Fibroblast of skin of left biceps (primary cell): ENCODE data around the gene CDKAL1.

ENCODE experiments used
- DNase-seq, 2 experiments: peaks; one replicate each; pipeline ENCODE4 v3.0.0-alpha.2; 2013; ENCODE audit warnings: low read depth in 2 of 2

CDKAL1 gene

DNA sequence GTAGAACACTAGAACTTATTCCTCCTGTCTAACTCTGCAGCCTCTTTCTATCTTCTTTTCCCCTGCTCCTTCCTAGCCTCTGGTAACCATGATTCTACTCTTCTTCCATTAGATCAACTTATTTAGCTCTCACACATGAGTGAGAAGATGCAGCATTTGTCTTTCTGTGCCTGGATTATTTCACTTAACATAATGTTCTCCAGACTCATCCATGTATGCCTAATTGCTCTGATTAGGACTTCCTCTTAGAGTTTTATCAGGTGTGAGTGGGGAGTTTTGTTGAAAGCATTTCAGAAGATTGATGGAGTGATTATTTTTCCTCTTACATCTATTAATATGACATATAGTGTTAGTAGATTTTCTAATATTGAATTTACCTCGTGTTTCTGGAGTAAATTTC, 140.4 kb downstream of the CDKAL1 start:
- DNase-seq = no peak

DNA sequence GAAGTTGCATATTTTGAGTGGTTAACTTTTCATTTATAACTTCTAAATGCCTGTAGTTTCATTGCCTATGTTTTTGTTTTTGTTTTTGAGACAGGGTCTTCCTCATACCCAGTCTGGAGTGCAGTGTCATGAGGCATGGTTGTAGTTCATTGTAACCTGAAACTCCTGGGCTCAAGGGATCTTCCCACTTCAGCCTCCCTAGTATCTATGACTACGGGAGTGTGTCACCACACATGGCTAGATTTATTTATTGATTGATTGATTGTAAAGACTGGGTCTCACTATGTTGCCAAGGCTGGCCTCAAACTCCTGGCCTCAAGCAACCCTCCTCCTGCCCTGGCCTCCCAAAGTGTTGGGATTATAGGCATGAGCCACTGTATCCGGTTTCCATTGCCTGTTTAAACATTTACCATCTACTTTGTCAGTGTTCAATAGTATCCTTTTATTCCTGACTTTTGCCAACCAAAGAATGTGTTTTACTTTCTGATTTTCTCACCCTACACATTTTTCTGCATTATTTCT, 144.6 kb downstream of the CDKAL1 start:
- DNase-seq = no peak

DNA sequence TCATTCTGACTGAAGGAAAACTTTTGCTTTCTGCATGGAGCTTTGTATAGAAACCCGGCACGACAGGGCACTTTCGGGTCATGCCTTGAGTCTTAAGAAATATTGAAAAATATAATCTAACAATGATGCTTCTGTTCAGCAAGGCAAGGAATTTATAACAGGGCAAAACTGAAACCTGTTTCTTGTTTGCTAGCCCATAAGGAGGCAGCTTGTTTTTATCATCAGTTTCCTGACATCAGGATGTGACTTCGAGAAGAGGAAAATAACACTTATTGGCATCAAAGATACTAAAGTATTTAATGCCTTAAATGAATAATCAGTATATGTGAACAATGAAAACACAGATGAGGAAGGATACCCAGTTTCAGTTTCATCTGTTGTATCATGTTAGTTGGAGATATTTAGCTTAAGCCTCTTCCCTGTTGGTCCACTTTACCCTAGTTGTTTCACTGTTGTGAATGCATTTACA, 146.5 kb downstream of the CDKAL1 start:
- no peak for DNase-seq

DNA sequence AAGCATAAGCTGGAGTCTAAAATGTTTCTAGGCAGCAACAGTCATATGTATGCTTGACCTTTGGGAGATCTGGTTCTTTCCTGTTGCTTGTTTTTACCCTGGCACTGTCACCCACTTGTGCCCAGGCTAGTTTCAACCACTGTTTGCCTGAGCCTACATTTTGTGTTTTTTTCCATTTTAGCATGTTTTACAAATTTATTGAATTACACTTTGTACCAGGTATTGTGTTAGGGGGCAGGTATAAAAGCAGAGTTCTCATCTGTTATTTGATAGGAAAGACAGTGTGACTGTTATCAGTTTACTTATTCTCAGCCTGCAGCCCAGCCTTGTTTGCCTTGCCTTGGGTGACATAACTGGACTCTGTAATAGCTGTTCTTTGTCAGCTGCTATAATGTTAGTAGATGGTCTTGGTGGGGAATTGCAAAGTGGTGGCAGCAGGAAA, 147.0 kb downstream of the CDKAL1 start:
- no peak for DNase-seq

DNA sequence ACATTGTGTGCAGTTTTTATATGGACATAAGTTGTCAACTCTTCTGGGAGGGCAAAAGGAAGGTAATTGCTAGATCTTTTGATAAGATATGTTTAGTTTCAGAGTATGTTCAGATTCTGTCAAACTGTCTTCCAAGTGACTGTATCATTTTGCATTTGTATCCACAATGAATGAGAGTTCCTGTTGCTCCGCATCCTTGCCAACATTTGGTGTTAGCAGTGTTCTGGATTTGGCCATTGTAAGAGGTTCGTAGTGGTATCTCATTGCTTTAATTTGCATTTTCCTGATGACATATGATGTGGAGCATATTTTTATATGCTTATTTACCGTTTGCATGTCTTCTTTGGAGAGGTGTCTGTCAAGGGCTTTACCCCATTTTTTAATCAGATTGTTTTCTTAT, 150.2 kb downstream of the CDKAL1 start:
- DNase-seq = no peak

DNA sequence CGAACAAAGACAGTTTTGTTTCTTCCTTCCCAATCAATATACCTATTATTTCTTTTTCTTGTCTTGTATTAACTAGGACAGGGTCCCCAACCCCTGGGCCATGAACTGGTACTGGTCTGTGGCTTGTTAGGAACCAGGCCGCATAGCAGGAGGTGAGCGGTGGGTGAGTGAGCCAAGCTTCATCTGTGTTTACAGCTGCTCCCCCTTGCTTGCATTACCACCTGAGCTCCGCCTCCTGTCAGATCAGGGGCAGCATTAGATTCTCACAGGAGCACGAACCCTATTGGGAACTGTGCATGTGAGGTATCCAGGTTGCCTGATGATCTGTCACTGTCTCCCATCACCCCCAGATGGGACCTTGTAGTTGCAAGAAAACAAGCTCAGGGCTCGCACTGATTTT, 151.9 kb downstream of the CDKAL1 start:
- no peak for DNase-seq

DNA sequence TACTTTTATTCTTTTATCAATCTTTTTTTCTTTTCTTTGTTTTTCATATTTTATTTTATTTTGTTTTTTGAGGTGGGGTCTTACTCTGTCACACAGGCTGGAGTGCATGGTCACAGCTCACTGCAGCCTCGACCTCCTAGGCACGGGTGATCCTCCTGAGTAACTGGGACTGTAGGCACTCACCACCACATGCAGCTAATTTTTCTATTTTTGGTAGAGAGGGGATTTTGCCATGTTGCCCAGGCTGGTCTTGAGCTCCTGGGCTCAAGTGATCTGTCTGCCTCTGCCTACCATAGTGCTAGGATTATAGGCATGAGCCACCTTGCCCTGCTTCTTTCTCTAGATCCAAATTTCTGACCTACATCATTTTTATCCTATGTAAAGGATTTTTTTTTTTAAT, 153.2 kb downstream of the CDKAL1 start:
- no peak for DNase-seq

DNA sequence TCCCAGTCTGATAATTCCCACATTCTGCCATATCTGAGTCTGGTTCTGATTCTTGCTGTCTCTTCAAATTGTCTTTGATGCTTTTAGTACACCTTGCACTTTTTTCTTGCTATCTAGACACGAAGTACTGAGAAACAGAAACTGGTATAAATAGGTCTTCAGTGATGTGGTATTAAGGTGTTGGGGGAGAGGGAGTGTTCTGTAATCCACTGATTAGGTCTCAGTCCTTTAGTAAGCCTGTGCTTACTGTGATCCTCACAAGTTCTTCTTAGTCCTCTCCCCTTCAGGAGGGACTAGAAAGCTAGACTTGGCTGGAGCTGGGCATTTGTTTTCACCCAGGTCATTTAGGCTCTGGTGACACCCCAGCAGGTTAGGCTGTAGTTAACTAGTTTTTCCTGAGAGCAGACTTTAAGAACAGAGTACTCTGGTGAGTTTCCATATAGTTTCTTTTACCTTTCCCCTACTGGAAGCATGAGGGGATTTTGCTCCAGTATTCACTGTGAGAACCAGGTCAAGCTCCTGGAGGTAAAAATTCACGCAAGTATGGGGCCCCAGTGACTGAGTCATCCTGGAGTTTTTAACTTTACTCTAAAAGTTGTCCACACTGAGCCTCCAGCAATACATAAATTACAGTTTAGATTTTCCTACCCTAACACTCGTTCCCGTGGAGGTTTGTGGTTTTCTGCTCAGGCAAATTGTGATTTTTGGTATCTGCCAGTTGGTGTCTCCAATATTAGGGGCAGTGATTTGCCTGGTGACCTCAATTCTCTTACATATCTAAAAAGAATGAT, 154.6 kb downstream of the CDKAL1 start:
- DNase-seq = no peak

DNA sequence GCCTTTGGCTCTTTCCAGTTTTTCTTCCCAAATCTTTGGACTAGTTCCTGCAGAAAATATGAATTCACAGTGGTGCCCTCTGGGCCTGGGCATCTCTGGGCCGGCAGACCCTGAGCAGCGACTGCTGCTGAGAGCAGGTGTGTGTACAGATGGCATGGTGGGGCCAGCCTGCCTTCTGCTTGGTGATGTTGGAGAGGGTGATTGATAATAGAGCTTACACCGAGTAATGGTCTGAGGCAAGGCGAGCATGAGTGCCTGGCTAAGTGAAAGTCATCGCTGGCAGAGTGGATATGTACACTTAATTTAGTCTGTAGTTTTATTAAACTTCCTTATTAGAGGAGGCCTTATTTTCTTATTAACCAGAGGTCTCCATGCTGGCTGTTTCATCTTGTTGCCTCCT, 156.9 kb downstream of the CDKAL1 start:
- no peak for DNase-seq

DNA sequence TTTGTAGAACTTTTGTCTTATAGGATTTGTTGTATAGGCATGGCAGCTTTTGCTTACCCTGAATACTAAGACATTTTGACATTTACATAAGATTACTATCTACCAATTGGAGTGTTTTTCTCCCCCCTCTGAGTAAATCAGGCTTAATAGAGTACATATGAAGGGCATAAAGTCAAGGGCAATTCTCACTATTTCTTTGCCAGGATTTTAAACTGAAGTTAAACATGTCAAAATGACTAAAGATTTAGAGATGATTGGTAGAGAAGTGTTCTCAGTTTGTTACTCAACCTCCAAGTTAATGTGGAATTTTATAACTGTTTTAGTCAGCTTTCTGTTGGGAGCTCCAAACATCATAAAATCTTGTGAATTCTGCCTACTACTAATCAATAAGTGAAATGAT, 157.8 kb downstream of the CDKAL1 start:
- DNase-seq = no peak

DNA sequence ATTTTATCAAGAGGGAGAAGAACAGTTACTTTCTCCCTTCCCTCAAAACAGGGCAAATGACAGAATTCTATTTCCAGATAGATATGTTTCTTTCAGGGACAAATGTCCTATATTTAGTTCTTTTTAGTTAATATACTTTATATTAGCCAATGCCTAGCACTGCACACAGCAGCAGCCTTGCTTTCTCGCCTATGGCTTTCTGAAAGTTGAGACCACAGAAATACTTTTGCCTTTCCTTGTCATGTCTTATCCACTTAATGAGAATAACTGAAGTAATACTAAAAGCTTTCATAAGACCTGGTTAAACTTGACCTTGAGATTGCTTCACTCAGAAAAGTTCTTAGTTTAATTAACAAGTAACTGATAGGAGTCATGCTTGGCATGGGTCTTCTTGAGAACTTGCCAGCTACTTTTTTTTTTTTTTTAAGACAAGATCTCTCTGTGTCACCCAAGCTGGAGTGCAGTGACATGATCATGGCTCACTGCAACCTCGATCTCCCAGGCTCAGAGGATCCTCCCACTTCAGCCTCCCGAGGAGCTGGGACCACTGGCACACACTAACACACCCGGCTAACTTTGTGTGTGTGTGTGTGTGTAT, 159.3 kb downstream of the CDKAL1 start:
- no peak for DNase-seq

DNA sequence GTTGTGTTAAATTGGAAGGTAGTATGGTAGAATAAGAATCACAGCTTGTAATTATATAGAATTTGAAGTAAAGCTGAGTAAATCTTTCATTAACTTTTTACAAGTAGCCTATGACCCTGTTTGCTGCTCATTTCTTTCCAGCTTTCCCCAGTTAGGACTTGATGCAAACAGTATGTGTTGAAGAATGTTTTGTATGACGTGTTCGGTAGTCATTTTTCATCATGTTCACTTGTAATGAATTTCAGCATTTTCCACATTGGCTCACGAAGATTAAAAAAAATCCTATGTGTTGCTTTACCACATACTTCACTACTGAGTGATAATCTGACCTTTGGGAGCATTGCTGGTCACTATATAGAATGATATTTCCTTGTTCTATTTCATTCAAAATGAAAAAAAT, 162.4 kb downstream of the CDKAL1 start:
- peak; percentile 80 to 85 for DNase-seq

DNA sequence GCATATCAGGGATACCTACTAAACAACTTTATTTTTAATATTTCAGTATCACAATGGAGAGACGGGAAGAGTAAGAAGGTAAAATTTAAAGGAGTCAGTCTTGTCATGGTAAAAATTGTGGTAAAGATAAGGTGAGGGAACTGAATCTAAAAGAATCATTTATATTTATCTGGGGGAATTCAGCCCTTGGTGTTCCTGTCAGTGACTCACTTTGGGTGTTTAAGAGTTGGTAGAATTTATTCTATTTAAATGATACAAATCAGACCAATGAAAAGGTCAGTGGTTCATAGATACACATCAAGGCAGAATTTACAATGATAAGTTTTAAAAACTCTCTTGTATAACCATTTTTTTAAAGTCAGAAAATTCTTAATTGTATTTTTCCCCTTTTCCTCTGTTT, 164.4 kb downstream of the CDKAL1 start:
- DNase-seq = no peak

DNA sequence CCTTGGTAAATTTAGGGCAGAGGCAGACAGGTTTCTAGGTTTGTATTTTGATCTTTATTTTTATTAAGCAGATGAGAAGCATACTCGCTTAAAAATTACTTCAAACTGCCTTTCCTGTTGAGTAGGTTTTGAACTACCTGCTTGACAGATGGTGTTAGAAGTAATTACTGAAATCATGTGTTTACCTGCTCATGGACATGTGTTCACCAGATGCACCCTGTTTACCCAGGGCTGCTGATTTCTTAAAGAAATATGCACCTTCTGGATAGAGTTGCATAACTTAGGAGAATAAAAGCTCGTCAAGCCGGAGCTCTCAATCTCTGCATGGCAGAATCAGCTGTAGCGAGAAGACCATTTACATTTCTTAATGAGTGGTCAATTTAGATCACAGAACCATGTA, 165.1 kb downstream of the CDKAL1 start:
- DNase-seq = no peak

DNA sequence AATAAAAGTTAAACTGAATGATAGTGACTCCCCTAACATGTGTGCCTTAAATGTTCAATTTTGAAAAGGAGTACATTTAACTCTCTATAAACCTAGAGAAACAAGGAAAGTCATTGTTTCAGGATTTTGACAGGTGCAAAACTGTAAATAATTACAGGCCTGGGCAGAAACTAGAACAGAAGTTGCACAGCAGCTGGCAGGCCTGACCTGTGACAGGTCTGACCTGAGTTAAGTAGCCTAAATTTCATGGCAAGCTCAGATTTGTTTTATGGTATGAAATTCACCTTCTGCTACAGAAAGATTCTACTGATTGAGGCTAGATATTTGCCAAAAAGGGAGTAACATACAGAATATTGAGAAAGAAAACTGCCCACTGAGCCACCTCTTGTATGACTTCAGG, 166.1 kb downstream of the CDKAL1 start:
- DNase-seq = no peak

DNA sequence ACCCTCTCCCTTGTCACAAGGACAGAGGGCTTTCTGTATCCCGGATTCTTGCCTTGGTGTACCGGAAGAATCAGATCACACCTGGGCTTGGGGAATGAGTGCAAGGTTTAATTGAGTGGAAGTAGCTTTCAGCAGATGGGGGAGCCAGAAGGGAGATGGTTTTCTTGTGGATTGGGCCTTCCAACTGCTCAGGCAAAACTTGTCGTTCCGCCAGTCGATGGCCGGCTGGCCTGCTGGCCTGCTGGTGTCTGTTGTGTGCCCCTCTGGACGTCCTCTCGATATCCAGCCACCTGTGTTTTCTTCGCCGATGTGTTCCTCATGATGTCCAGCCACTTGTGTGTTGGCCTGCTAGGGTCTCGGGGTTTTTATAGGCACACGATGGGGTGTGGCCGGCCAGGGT, 168.1 kb downstream of the CDKAL1 start:
- DNase-seq = no peak

DNA sequence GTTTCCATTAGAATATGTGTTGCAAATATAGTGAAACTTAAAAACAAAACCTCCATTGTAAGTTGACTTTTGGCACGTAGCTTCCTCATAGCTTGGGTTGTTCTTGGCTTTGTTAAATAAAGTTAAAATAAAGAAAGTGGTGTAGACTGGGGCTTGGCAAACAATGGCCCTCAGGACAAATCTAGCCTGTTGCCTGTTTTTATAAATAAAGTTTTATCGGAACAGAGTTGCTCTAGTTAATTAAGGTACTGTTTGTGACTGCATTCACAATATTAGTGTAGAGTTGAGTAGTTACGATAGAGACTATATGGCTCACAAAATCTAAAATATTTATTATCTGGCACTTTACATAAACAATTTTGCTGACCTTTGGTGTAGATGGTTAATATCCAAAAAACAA, 168.8 kb downstream of the CDKAL1 start:
- no peak for DNase-seq

DNA sequence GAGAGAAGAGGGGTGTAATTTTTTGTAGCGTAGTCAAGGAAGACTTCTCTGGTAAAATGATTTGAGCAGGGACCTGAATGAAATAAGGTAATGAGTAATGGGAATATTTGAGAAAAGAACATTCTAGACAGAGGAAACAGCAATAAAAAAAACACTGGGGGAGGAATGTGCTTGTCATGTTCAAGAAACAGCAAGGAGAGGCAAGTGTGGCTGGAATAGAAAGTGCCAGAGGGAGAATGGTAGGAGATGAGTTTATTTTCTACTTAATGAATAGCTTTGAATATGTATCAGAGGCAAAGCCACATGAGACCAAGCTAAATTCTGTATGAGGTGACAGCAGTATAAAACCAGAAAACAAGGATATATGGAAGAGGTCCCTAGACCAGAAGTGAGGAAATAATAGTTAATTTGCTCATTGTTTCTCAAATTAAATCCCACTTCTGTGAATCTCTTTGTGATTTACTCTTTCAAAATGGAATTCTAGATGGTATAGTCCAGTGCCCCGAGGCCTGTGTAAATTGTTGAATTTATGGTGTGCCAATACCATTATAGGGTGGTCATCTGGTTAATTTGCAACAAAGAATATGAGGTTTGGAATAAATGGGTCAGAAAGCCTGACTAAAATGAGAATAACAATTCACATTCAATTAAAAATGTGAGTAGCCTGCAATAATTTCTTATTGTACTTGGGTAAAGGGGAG, 170.2 kb downstream of the CDKAL1 start:
- no peak for DNase-seq

DNA sequence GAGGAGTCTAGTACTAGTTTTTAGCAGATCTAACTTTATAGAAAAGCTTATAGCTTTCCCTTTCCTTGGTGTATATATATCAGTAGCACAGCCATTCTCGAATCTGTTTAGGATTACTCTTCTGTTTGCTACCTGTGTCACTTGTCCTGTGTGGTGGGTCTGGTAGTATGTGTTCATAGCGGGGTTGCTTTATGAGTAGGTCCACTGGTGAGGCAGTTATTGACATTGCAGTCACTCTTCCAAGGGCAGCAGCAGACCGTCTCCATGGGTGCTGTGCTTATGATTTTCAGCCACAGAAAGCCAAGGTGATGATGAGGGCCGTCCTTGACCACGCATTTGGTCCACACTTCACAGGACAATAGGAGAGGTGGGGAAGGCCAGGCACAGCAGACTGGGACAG, 171.5 kb downstream of the CDKAL1 start:
- no peak for DNase-seq

DNA sequence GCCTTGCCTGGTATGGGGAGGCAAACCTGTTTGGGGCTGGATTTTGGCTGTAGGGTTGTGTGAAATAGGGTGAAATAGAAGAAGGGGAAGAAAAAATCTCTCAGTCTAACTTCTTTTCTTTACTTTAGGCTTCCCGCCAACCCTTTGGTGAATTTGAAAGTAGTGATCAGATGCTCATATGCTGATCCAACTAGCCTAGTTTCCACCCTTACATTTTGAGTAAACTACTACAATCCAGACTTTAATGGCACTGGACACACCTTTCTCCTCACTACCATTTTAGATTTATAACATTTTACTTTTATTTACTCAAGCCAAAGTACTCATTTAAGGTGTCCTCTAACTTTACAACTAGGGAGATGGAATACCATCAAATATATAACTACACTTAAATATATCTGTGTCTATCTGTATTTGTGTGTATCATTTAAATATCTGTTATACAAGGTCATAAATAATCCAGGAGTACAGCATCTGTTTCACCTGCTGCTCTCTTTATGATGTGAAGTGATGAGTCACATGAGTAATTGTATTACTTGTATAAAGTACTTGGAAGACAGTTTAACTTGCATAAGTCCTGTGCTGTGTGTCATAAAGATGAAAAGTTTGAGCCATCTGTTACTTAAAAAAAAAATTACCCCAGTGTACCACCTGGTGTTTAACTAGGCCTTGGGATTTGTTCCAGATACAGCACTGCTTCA, 172.1 kb downstream of the CDKAL1 start:
- no peak for DNase-seq

DNA sequence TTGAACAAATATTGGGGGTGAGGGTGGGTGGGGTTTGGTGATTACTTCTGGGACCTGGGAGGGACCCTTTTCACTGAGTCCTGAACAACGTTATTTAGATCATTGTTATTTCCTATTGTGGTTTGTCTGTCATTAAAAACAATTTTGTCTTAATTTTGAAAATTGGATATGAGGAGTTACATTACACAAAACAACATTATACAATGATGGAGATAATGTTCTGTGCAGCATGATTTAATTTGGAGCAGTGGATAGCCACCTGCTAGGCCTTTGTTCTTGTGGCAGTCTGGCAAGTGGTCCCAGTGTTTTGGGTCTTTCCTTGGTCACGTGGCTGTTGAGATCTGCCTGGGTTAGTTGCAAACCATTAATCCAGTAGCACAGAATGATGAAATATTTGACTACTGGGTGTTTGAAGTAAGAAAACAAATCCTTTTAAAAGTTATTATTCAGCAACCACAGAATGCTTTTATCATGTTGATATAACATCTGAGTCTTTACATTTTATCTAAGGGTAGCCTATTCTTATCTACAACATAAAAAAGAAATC, 172.8 kb downstream of the CDKAL1 start:
- DNase-seq = no peak

DNA sequence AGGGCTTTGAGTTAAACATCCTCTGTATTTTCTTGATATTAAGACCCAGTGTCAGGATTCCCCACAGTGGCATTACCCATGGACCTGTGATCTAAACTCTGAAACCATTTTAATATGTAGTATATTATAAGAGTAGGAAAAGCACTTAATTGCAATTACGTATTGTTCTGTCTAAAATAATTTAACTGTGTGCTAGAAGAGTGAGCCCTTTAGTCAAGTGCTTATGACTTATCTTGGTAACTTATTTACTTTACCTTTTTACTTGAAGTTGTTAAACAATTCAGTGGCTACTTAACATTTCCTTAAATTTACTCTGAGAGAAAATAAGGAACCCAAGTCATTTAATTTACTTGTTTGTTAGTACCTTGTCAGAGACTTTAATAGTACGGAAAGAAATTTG, 173.6 kb downstream of the CDKAL1 start:
- no peak for DNase-seq
